ACC112 (cell line): ENCODE results near the gene EPHB3.

Experiments
- H2AFZ ChIP-seq: fragments of 200-600 bp; sonication (generic); one replicate; pipeline ENCODE4 v1.6.0; 2017; ENCODE audit warnings: antibody characterized with exemption, low read length; ENCODE audit not compliant: unreplicated experiment
- H3K27ac ChIP-seq: fragments of 200-600 bp; sonication (generic); 2 replicates; pipeline ENCODE4 v1.5.1; 2014; ENCODE audit warnings: low read depth, mild to moderate bottlenecking, antibody characterized with exemption, low read length, moderate library complexity
- H3K27me3 ChIP-seq: fragments of 200-600 bp; sonication (generic); 2 replicates; pipeline ENCODE4 v1.6.1; 2014; ENCODE audit warnings: mild to moderate bottlenecking, antibody characterized with exemption, low read length, moderate library complexity, mixed read lengths; ENCODE audit not compliant: insufficient read depth
- H3K36me3 ChIP-seq: fragments of 200-600 bp; sonication (generic); 2 replicates; pipeline ENCODE4 v1.6.1; 2016; ENCODE audit warnings: mild to moderate bottlenecking, antibody characterized with exemption, low read length, moderate library complexity, mixed read lengths; ENCODE audit not compliant: insufficient read depth
- H3K4me1 ChIP-seq: fragments of 200-600 bp; sonication (generic); one replicate; pipeline ENCODE4 v1.6.1; 2016; ENCODE audit warnings: low read length, mixed read lengths; ENCODE audit not compliant: insufficient read depth, unreplicated experiment, control insufficient read depth
- H3K4me3 ChIP-seq: fragments of 200-600 bp; sonication (generic); 2 replicates; pipeline ENCODE4 v1.5.1; 2014; ENCODE audit warnings: mild to moderate bottlenecking, low read depth, low read length
- H3K79me2 ChIP-seq: fragments of 200-600 bp; sonication (generic); one replicate; pipeline ENCODE4 v1.6.0; 2016; ENCODE audit warnings: low read length; ENCODE audit not compliant: control insufficient read depth, unreplicated experiment, insufficient read depth

Gene EPHB3

GRCh38 chr3:184572633-184573270 is 11.2 kb downstream of the EPHB3 start:
- Histone ChIP-seq H3K27me3 (no peaks in the 10 kb centered on the region), H3K4me1 (peaks cover 11% of the 10 kb centered on the region), H3K36me3 (no peaks in the 10 kb centered on the region), H3K79me2 (no peaks in the 10 kb centered on the region), H3K4me3 (no peak overlapping the region), H2AFZ (no peak overlapping the region), H3K27ac (no peak overlapping the region)

DNA sequence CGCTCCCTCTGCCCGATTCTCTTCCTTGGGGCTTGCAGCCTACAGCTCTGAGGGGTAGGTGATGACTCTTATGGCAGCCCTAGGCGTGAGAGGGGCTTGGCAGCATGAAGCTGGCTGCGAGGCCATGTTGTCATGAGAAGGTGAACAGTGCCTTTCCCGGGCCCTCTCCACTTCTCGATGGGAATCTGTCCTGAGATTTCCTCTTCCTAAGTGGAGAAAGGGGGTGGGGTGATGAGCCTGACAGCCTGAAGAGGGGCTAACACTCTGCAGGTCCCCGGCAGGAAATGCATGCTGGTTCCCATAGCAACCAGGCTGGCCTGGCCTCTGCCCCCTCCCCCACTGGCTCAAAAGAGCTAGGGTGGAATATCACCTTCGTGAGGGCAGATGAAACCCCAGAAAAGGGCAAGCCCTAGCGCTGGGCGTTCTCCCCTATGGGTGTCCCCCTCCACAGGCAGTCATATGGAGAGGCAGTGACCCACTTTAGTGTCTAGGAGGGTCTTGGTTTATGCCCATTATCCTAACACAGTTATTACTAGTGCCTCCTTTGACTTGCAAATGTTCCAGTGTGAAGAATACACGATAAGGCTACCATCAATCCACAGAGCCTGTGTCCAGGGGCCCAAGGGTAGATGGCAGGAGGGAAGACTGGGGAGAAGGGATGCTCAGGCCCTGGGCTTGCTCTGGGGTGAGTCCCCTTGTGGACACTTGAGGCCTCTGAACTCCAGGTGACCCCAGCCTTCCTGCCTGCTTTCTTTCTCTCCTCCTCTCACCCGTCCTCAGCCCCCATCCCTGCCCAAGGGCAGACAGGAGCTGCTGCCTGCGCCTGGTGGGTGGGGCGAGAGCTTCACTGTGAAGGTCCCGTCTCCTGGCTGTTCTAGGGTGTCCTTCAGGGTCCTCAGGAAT is 13.2 kb downstream of the EPHB3 start:
- no peaks in the 10 kb centered on the region for H3K79me2 ChIP-seq
- no peak overlapping the region for H2AFZ ChIP-seq
- H3K27me3 ChIP-seq, result no peaks in the 10 kb centered on the region
- H3K4me1 ChIP-seq, result peaks cover 1% of the 10 kb centered on the region
- no peak overlapping the region for H3K4me3 ChIP-seq
- no peak overlapping the region for H3K27ac ChIP-seq
- H3K36me3 ChIP-seq, result no peaks in the 10 kb centered on the region

DNA sequence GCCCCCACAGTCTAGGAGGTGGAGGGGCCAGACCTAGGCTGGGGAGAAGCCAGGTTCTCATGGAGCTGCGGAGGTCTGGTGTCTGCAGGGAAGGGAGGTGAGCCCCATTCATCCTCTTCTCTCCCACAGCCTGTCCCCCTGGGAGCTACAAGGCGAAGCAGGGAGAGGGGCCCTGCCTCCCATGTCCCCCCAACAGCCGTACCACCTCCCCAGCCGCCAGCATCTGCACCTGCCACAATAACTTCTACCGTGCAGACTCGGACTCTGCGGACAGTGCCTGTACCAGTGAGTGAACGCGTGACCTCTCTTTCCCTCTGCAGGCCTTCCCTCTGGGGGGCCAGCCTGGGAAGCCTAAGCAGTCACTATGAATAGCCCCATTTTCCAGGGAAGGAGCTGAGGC is 14.1 kb downstream of the EPHB3 start:
- H3K79me2 ChIP-seq, result no peaks in the 10 kb centered on the region
- H3K4me3 ChIP-seq, result no peak overlapping the region
- no peaks in the 10 kb centered on the region for H3K4me1 ChIP-seq
- no peaks in the 10 kb centered on the region for H3K36me3 ChIP-seq
- no peaks in the 10 kb centered on the region for H3K27me3 ChIP-seq
- H2AFZ ChIP-seq, result no peak overlapping the region
- no peak overlapping the region for H3K27ac ChIP-seq

GRCh38 chr3:184576457-184577240 is 15.1 kb downstream of the EPHB3 start:
- no peak overlapping the region for H3K4me3 ChIP-seq
- no peaks in the 10 kb centered on the region for H3K36me3 ChIP-seq
- no peaks in the 10 kb centered on the region for H3K27me3 ChIP-seq
- H3K79me2 ChIP-seq, result no peaks in the 10 kb centered on the region
- H3K27ac ChIP-seq, result no peak overlapping the region
- H3K4me1 ChIP-seq, result no peaks in the 10 kb centered on the region
- no peak overlapping the region for H2AFZ ChIP-seq

DNA sequence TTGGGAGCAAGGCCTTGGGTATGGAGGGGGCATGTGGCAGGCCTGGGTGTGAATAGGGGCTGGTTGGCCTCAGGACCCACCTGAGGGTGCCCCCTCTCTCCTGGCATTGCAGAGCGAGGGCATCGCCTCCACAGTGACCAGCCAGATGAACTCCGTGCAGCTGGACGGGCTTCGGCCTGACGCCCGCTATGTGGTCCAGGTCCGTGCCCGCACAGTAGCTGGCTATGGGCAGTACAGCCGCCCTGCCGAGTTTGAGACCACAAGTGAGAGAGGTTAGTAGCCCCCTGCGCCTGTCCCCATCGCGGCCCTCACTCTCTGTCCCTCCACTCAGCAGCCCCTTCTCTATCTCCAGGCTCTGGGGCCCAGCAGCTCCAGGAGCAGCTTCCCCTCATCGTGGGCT is 16.0 kb downstream of the EPHB3 start:
- H3K27me3 ChIP-seq, result no peaks in the 10 kb centered on the region

GRCh38 chr3:184578218-184578617 is 16.6 kb downstream of the EPHB3 start:
- no peaks in the 10 kb centered on the region for H3K79me2 ChIP-seq
- peaks cover 8% of the 10 kb centered on the region for H3K4me1 ChIP-seq
- H3K4me3 ChIP-seq, result no peak overlapping the region
- H2AFZ ChIP-seq, result no peak overlapping the region
- no peaks in the 10 kb centered on the region for H3K27me3 ChIP-seq
- no peak overlapping the region for H3K27ac ChIP-seq
- H3K36me3 ChIP-seq, result no peaks in the 10 kb centered on the region

More for the DNA sequence above, 16.0 kb downstream of the EPHB3 start:
- no peaks in the 10 kb centered on the region for H3K36me3 ChIP-seq
- H3K79me2 ChIP-seq, result no peaks in the 10 kb centered on the region
- no peak overlapping the region for H3K27ac ChIP-seq
- H3K4me1 ChIP-seq, result peaks cover 8% of the 10 kb centered on the region
- H2AFZ ChIP-seq, result no peak overlapping the region
- no peak overlapping the region for H3K4me3 ChIP-seq

DNA sequence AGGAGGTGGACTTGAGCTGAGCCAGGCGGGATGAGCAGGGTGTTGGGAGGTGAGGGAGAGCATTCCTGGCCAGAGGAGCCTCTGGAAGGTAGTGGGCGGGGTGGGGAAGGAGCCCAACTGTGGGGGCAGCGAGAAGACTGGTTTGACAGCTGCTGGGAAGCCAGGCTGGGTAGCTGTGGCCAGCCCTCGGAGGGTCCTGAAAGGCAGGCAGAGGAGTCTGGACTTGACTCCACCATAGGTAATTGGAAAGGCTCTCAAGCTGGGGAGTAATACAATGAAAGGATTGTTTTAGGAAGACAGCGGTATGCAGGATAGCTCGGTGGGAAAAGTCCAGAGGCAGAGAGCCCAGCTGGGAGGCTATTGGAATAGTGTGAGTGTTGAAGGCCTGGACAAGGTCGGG is 17.2 kb downstream of the EPHB3 start:
- peaks cover 8% of the 10 kb centered on the region for H3K4me1 ChIP-seq
- no peak overlapping the region for H3K27ac ChIP-seq
- H3K79me2 ChIP-seq, result no peaks in the 10 kb centered on the region
- H3K36me3 ChIP-seq, result no peaks in the 10 kb centered on the region
- no peak overlapping the region for H3K4me3 ChIP-seq
- no peaks in the 10 kb centered on the region for H3K27me3 ChIP-seq
- no peak overlapping the region for H2AFZ ChIP-seq

DNA sequence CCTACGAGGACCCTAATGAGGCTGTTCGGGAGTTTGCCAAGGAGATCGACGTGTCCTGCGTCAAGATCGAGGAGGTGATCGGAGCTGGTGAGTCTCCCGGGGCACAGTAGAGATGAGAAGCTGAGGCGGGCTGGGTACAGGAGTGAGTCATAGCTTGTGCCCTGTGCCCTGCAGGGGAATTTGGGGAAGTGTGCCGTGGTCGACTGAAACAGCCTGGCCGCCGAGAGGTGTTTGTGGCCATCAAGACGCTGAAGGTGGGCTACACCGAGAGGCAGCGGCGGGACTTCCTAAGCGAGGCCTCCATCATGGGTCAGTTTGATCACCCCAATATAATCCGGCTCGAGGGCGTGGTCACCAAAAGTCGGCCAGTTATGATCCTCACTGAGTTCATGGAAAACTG is 17.9 kb downstream of the EPHB3 start:
- Histone ChIP-seq H3K4me1 (peaks cover 8% of the 10 kb centered on the region), H3K4me3 (no peak overlapping the region), H3K27ac (no peak overlapping the region), H3K36me3 (no peaks in the 10 kb centered on the region), H3K27me3 (no peaks in the 10 kb centered on the region), H3K79me2 (no peaks in the 10 kb centered on the region), H2AFZ (no peak overlapping the region)

DNA sequence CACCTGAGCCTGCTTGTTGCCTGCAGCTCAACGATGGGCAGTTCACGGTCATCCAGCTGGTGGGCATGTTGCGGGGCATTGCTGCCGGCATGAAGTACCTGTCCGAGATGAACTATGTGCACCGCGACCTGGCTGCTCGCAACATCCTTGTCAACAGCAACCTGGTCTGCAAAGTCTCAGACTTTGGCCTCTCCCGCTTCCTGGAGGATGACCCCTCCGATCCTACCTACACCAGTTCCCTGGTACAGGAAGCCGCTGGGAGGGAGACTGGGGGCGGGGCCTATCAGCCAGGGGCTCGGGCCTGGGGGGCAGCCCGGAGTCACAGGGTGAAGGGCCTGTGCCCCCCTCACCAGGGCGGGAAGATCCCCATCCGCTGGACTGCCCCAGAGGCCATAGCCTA is 18.8 kb downstream of the EPHB3 start:
- H3K36me3 ChIP-seq, result no peaks in the 10 kb centered on the region
- peaks cover 8% of the 10 kb centered on the region for H3K4me1 ChIP-seq
- H3K79me2 ChIP-seq, result no peaks in the 10 kb centered on the region
- H3K27ac ChIP-seq, result no peak overlapping the region
- no peaks in the 10 kb centered on the region for H3K27me3 ChIP-seq
- no peak overlapping the region for H2AFZ ChIP-seq
- no peak overlapping the region for H3K4me3 ChIP-seq

GRCh38 chr3:184581331-184581855 is 19.8 kb downstream of the EPHB3 start:
- no peak overlapping the region for H3K4me3 ChIP-seq
- peaks cover 8% of the 10 kb centered on the region for H3K4me1 ChIP-seq
- no peak overlapping the region for H2AFZ ChIP-seq
- no peaks in the 10 kb centered on the region for H3K27me3 ChIP-seq
- no peaks in the 10 kb centered on the region for H3K36me3 ChIP-seq
- no peaks in the 10 kb centered on the region for H3K79me2 ChIP-seq
- no peak overlapping the region for H3K27ac ChIP-seq
